Mesothelial cell of epicardium (in vitro differentiated cells): ENCODE measurements around the gene ULK1. TPM values are rescaled to one million over a fixed set of nuclear protein-coding genes. Genes with fewer than 3 reads are reported as not detected.

Experiments used
- DNase-seq, 2 experiments: peaks; one replicate each; pipeline ENCODE4 v3.0.0; 2021; ENCODE audit warnings: low spot score in 2 of 2; ENCODE audit not compliant: unreplicated experiment in 2 of 2
- H3K27ac Mint-ChIP-seq: 2 replicates; pipeline ENCODE4 v1.8.0; 2021; ENCODE audit warnings: mixed read lengths
- H3K27me3 Mint-ChIP-seq: 2 replicates; pipeline ENCODE4 v1.8.0; 2021; ENCODE audit warnings: low read depth, mixed read lengths
- H3K36me3 Mint-ChIP-seq: 2 replicates; pipeline ENCODE4 v1.8.0; 2021; ENCODE audit warnings: mixed read lengths
- H3K4me1 Mint-ChIP-seq: 2 replicates; pipeline ENCODE4 v1.8.0; 2021; ENCODE audit warnings: mixed read lengths
- H3K4me3 Mint-ChIP-seq: 2 replicates; pipeline ENCODE4 v1.8.0; 2021; ENCODE audit warnings: mild to moderate bottlenecking, moderate library complexity, mixed read lengths
- H3K9me3 Mint-ChIP-seq: 2 replicates; pipeline ENCODE4 v1.8.0; 2021; ENCODE audit warnings: mixed read lengths
- CTCF ChIP-seq: fragments of 200-600 bp; sonication (generic); IDR thresholded peaks from one replicate; pipeline ENCODE4 v1.5.0; 2021; ENCODE audit warnings: antibody characterized with exemption; ENCODE audit not compliant: unreplicated experiment
- total RNA-seq: library from RNA; stranded (reverse); gene quantifications from 3 replicates; pipeline ENCODE4 v1.2.1, GENCODE V29; 2021

The ULK1 gene
- total RNA-seq, 1 donor from 2014 or later: 104 TPM

- Mint-ChIP-seq H3K27me3 (peaks cover 6% of the 10 kb centered on the region), H3K36me3 (no peaks in the 10 kb centered on the region), H3K4me1 (peaks cover 11% of the 10 kb centered on the region), H3K4me3 (peak overlapping the region; percentile 46), H3K9me3 (no peaks in the 10 kb centered on the region), H3K27ac (peak overlapping the region; percentile 65)
- TF ChIP-seq CTCF: no peak
- no peak for DNase-seq
Observed at GRCh38 chr12:131893605-131894312, 663 bp upstream of the ULK1 start.

GRCh38 chr12:131894981-131895639 lies 688 bp downstream of the ULK1 start:
- no peak for TF ChIP-seq CTCF
- Mint-ChIP-seq H3K27me3 (no peaks in the 10 kb centered on the region), H3K9me3 (no peaks in the 10 kb centered on the region), H3K4me3 (peak overlapping the region; percentile 81), H3K36me3 (no peaks in the 10 kb centered on the region), H3K27ac (peak overlapping the region; percentile 86), H3K4me1 (peaks cover 5% of the 10 kb centered on the region)
- DNase-seq: no peak

- Mint-ChIP-seq H3K4me1 (peaks cover 5% of the 10 kb centered on the region), H3K27me3 (no peaks in the 10 kb centered on the region), H3K9me3 (no peaks in the 10 kb centered on the region), H3K27ac (peak overlapping the region; percentile 86), H3K4me3 (peak overlapping the region; percentile 81), H3K36me3 (no peaks in the 10 kb centered on the region)
- no peak for DNase-seq
- TF ChIP-seq CTCF: no peak
Observed at GRCh38 chr12:131895640-131896079, 1.2 kb downstream of the ULK1 start.

- no peak overlapping the region for H3K27ac Mint-ChIP-seq
- peaks cover 5% of the 10 kb centered on the region for H3K4me1 Mint-ChIP-seq
- no peaks in the 10 kb centered on the region for H3K36me3 Mint-ChIP-seq
- peak overlapping the region; percentile 81 for H3K4me3 Mint-ChIP-seq
- no peak for TF ChIP-seq CTCF
- H3K9me3 Mint-ChIP-seq: no peaks in the 10 kb centered on the region
- DNase-seq: peak in 1 of 2 experiments; percentile 78
- H3K27me3 Mint-ChIP-seq: no peaks in the 10 kb centered on the region
Observed at GRCh38 chr12:131896080-131896810, 1.8 kb downstream of the ULK1 start.

GRCh38 chr12:131896811-131897270 lies 2.4 kb downstream of the ULK1 start:
- Mint-ChIP-seq H3K36me3 (no peaks in the 10 kb centered on the region), H3K27ac (no peak overlapping the region), H3K27me3 (no peaks in the 10 kb centered on the region), H3K9me3 (no peaks in the 10 kb centered on the region), H3K4me1 (peaks cover 5% of the 10 kb centered on the region), H3K4me3 (peak overlapping the region; percentile 81)
- no peak for DNase-seq
- no peak for TF ChIP-seq CTCF
